GM21723 (cell line): ENCODE data around the gene CIT.

Experiments used
- ATAC-seq: cut with Tn5 transposase; IDR thresholded peaks from one replicate; pipeline ENCODE4 v1.9.1; 2021; ENCODE audit warnings: mild to moderate bottlenecking, moderate library complexity; ENCODE audit not compliant: unreplicated experiment

Gene CIT

GRCh38 chr12:119705182-119705581, 171.9 kb downstream of the CIT start:
- ATAC-seq: no peak

GRCh38 chr12:119704065-119704747, 172.9 kb downstream of the CIT start:
- no peak for ATAC-seq

GRCh38 chr12:119700078-119700477, 177.0 kb downstream of the CIT start:
- ATAC-seq: no peak

GRCh38 chr12:119699199-119699760, 177.8 kb downstream of the CIT start:
- ATAC-seq: no peak

GRCh38 chr12:119696943-119697342, 180.2 kb downstream of the CIT start:
- ATAC-seq: no peak

GRCh38 chr12:119695034-119695433, 182.1 kb downstream of the CIT start:
- ATAC-seq: no peak

- ATAC-seq: no peak
These were observed 183.0 kb downstream of the CIT start for GRCh38 chr12:119694111-119694510.

- ATAC-seq: no peak
These were observed 183.6 kb downstream of the CIT start for GRCh38 chr12:119693511-119693910.

- ATAC-seq: no peak
These were observed 184.1 kb downstream of the CIT start for GRCh38 chr12:119692997-119693396.

- no peak for ATAC-seq
These were observed 184.7 kb downstream of the CIT start for GRCh38 chr12:119692410-119692809.

- ATAC-seq: no peak
These were observed 185.8 kb downstream of the CIT start for GRCh38 chr12:119691202-119691810.

- ATAC-seq: no peak
These were observed 187.1 kb downstream of the CIT start for GRCh38 chr12:119689935-119690500.

GRCh38 chr12:119687879-119688278, 189.2 kb downstream of the CIT start:
- ATAC-seq: no peak

- ATAC-seq: no peak
These were observed 189.7 kb downstream of the CIT start for GRCh38 chr12:119687406-119687805.

GRCh38 chr12:119686776-119687175, 190.3 kb downstream of the CIT start:
- ATAC-seq: no peak

- no peak for ATAC-seq
These were observed 190.8 kb downstream of the CIT start for GRCh38 chr12:119686355-119686754.

GRCh38 chr12:119685375-119685774, 191.7 kb downstream of the CIT start:
- no peak for ATAC-seq

- no peak for ATAC-seq
These were observed 192.3 kb downstream of the CIT start for GRCh38 chr12:119684711-119685369.

GRCh38 chr12:119683816-119684215, 193.3 kb downstream of the CIT start:
- no peak for ATAC-seq

GRCh38 chr12:119683413-119683812, 193.7 kb downstream of the CIT start:
- no peak for ATAC-seq

- no peak for ATAC-seq
These were observed 194.4 kb downstream of the CIT start for GRCh38 chr12:119682639-119683252.
